ENCODE results near the gene FBXW5. TPM values are rescaled to one million over a fixed set of nuclear protein-coding genes. Genes with fewer than 3 reads are reported as not detected.

FBXW5 gene
- polyA plus RNA-seq, 1 donor from 2014 or later: 138 TPM

DNA sequence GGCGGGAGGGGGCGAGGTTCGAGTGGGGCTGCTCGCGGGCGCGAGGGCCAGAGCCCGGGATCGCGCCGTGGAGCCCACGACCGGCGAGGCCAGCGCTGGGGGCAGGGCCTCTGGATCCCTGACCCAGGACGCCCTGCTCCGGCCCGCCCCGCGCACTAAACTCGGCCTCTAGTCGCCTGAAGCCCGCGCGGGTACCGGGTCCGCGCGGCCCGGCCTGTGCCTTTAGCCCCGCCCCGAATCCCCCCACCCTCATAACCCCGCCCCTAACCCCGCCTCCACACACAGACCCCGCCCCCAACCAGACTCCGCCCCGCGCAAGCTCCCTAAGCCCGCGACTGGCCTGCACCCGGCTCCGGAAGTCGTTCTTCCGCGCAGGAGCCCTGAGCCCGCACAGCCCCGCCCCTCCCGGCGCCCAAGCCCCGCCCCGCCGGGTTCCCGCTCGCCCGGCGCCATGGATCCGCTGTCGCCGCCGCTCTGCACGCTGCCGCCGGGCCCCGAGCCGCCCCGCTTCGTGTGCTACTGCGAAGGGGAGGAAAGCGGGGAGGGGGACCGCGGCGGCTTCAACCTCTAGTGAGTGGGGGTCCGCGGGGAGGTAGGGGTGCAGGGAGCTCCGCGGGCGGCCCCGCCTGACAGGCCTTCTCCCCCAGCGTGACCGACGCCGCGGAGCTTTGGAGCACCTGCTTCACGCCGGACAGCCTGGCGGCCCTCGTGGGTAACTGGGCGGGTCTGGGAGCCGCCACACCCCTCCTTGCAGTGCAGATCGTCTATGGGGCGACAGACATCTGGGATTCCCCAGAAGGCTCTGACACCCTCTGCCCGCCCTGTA is 47.7 kb upstream of the FBXW5 start, which contains the start of gene PAXX:
Gene PAXX, plus strand, starts transcription at position 430 of the 826 bp plus-strand sequence. Its CDS starts 22 bp downstream, at position 452.
- H4K20me1 ChIP-seq (ENCODE audit: insufficient read depth): no peaks in the 10 kb centered on the region
- peak within 1 kb of the TSS; percentile 96 for H3K4me3 ChIP-seq (ENCODE audit: low read length)
- H3K9ac ChIP-seq (ENCODE audit: low read length): peak within 1 kb of the TSS; percentile 81
- H3F3A ChIP-seq (ENCODE audit: insufficient read depth, low read length, poor library complexity, severe bottlenecking): no peaks in the 10 kb centered on the region
- no peaks in the 10 kb centered on the region for H3K79me2 ChIP-seq (replicated peaks; ENCODE audit: insufficient read depth, low read length)
- H3K9me3 ChIP-seq (ENCODE audit: low read length): no peaks in the 10 kb centered on the region
- peaks cover 3% of the 10 kb centered on the region for H3K27me3 ChIP-seq (ENCODE audit: insufficient read depth, low read depth, low read length)
- H3K9me2 ChIP-seq (ENCODE audit: insufficient read depth, low read length): no peaks in the 10 kb centered on the region
- H3K27ac ChIP-seq (ENCODE audit: low read length): peak within 1 kb of the TSS; percentile 42
- H3K36me3 ChIP-seq (ENCODE audit: insufficient read depth, low read length): no peaks in the 10 kb centered on the region
- H2AFZ ChIP-seq (ENCODE audit: low read depth, low read length): peak within 1 kb of the TSS; percentile 70
- H3K4me2 ChIP-seq (ENCODE audit: low read length): peak within 1 kb of the TSS; percentile 87
- no peak for TF ChIP-seq EZH2 (IDR thresholded peaks at IDR 0.05; ENCODE audit: borderline replicate concordance, insufficient read depth, low read length, poor library complexity, severe bottlenecking)
- TF ChIP-seq RAD21 (conservative IDR thresholded peaks at IDR 0.05): no peak
- no peak for TF ChIP-seq CTCF (IDR thresholded peaks at IDR 0.05; ENCODE audit: poor library complexity, severe bottlenecking)
- TF ChIP-seq EP300 (conservative IDR thresholded peaks at IDR 0.05; ENCODE audit: poor library complexity, severe bottlenecking): peak; percentile 10
- TF ChIP-seq, protein P1, sequence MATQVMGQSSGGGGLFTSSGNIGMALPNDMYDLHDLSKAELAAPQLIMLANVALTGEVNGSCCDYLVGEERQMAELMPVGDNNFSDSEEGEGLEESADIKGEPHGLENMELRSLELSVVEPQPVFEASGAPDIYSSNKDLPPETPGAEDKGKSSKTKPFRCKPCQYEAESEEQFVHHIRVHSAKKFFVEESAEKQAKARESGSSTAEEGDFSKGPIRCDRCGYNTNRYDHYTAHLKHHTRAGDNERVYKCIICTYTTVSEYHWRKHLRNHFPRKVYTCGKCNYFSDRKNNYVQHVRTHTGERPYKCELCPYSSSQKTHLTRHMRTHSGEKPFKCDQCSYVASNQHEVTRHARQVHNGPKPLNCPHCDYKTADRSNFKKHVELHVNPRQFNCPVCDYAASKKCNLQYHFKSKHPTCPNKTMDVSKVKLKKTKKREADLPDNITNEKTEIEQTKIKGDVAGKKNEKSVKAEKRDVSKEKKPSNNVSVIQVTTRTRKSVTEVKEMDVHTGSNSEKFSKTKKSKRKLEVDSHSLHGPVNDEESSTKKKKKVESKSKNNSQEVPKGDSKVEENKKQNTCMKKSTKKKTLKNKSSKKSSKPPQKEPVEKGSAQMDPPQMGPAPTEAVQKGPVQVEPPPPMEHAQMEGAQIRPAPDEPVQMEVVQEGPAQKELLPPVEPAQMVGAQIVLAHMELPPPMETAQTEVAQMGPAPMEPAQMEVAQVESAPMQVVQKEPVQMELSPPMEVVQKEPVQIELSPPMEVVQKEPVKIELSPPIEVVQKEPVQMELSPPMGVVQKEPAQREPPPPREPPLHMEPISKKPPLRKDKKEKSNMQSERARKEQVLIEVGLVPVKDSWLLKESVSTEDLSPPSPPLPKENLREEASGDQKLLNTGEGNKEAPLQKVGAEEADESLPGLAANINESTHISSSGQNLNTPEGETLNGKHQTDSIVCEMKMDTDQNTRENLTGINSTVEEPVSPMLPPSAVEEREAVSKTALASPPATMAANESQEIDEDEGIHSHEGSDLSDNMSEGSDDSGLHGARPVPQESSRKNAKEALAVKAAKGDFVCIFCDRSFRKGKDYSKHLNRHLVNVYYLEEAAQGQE (IDR thresholded peaks at IDR 0.05; ENCODE audit: borderline replicate concordance): no peak
- TF ChIP-seq MXI1 (conservative IDR thresholded peaks at IDR 0.05; ENCODE audit: poor library complexity, severe bottlenecking): peak; percentile 96
- peak; percentile 34 for TF ChIP-seq SMC3 (conservative IDR thresholded peaks at IDR 0.05; ENCODE audit: poor library complexity)
- no peak for TF ChIP-seq TAF1 (IDR thresholded peaks at IDR 0.05; ENCODE audit: low read depth)
- TF ChIP-seq POLR2AphosphoS5 (IDR thresholded peaks at IDR 0.05): peak; percentile 60

GRCh38 chr9:136990242-136990911 is 45.8 kb upstream of the FBXW5 start:
- H2AFZ ChIP-seq (ENCODE audit: low read depth, low read length): no peak overlapping the region
- H3K27ac ChIP-seq (ENCODE audit: low read length): no peak overlapping the region
- no peak overlapping the region for H3K9ac ChIP-seq (ENCODE audit: low read length)
- H3K9me3 ChIP-seq (ENCODE audit: low read length): no peaks in the 10 kb centered on the region
- H3K27me3 ChIP-seq (ENCODE audit: insufficient read depth, low read depth, low read length): peaks cover 13% of the 10 kb centered on the region
- no peaks in the 10 kb centered on the region for H3K9me2 ChIP-seq (ENCODE audit: insufficient read depth, low read length)
- no peak overlapping the region for H3K4me3 ChIP-seq (ENCODE audit: low read length)
- H3K79me2 ChIP-seq (replicated peaks; ENCODE audit: insufficient read depth, low read length): no peaks in the 10 kb centered on the region
- H3K36me3 ChIP-seq (ENCODE audit: insufficient read depth, low read length): no peaks in the 10 kb centered on the region
- no peaks in the 10 kb centered on the region for H4K20me1 ChIP-seq (ENCODE audit: insufficient read depth)
- no peaks in the 10 kb centered on the region for H3F3A ChIP-seq (ENCODE audit: insufficient read depth, low read length, poor library complexity, severe bottlenecking)
- no peak overlapping the region for H3K4me2 ChIP-seq (ENCODE audit: low read length)
- TF ChIP-seq SMC3 (conservative IDR thresholded peaks at IDR 0.05; ENCODE audit: poor library complexity) (no peak), RAD21 (conservative IDR thresholded peaks at IDR 0.05) (no peak), EP300 (conservative IDR thresholded peaks at IDR 0.05; ENCODE audit: poor library complexity, severe bottlenecking) (no peak), POLR2AphosphoS5 (IDR thresholded peaks at IDR 0.05) (no peak), TAF1 (IDR thresholded peaks at IDR 0.05; ENCODE audit: low read depth) (no peak), CTCF (IDR thresholded peaks at IDR 0.05; ENCODE audit: poor library complexity, severe bottlenecking) (no peak), EZH2 (IDR thresholded peaks at IDR 0.05; ENCODE audit: borderline replicate concordance, insufficient read depth, low read length, poor library complexity, severe bottlenecking) (no peak), MXI1 (conservative IDR thresholded peaks at IDR 0.05; ENCODE audit: poor library complexity, severe bottlenecking) (no peak)
- TF ChIP-seq, protein P1 (IDR thresholded peaks at IDR 0.05; ENCODE audit: borderline replicate concordance): no peak
